Ovary (tissue), 9 donors: ENCODE measurements around the gene CHRM5. TPM values are rescaled to one million over a fixed set of nuclear protein-coding genes. Genes with fewer than 3 reads are reported as not detected.

Experiments used
- DNase-seq, 5 donors: peaks; one replicate each; pipeline ENCODE4 v3.0.0-alpha.2; 2019 to 2020
- H3K27ac ChIP-seq, 2 donors: fragments of 200-600 bp; one replicate each; pipeline versions ENCODE4 v1.5.1 to v1.8.0; 2019 to 2022
- H3K27me3 ChIP-seq: fragments of 200-600 bp; one replicate; pipeline ENCODE4 v1.8.0; 2022
- H3K36me3 ChIP-seq: fragments of 200-600 bp; sonication (generic); one replicate; pipeline ENCODE4 v1.5.1; 2019
- H3K4me1 ChIP-seq: one replicate; pipeline ENCODE4 v1.8.1; 2013; ENCODE audit warnings: mild to moderate bottlenecking, moderate library complexity; ENCODE audit not compliant: insufficient read depth
- H3K4me3 ChIP-seq: fragments of 200-600 bp; sonication (generic); one replicate; pipeline ENCODE4 v1.5.1; 2017
- H3K9me3 ChIP-seq, 2 donors: fragments of 200-600 bp in 1 of 2; sonication (generic) in 1 of 2; one replicate each; pipeline versions ENCODE4 v1.5.1 to v1.8.1; 2013 to 2019; ENCODE audit warnings: mild to moderate bottlenecking in 1 of 2, moderate library complexity in 1 of 2
- EP300 ChIP-seq: sonication (generic); formaldehyde crosslinking; IDR thresholded peaks from one replicate; pipeline ENCODE4 v1.6.1; 2017; ENCODE audit warnings: antibody characterized with exemption
- POLR2A ChIP-seq: fragments of 450-650 bp; IDR thresholded peaks from one replicate; pipeline ENCODE4 v1.6.1; 2017; ENCODE audit warnings: antibody characterized with exemption, mild to moderate bottlenecking, moderate library complexity
- WGBS, 3 donors: extraction: QIAGEN DNeasy Blood & Tissue Kit in 1 of 3; methylation state at CpG; one replicate each; pipeline versions ENCODE4 v1.1.5 to v1.1.7; 2013 to 2017; 5-methylcytosine and 5-hydroxymethylcytosine counted together
- intact Hi-C, 4 donors: fragments of 100-400 bp; cut with DNase I; formaldehyde crosslinking; loops; one replicate each; pipeline versions ENCODE4 v1.11.0 to v1.15.1; 2022 to 2023
- polyA plus RNA-seq, 2 donors: library from polyadenylated mRNA; stranded (reverse); fragments of 200-250 nt in 1 of 2; fragments of 350-450 nt in 1 of 2; fragmentation: Illumina TruSeq in 1 of 2; extraction: RNeasy Lipid Tissue Mini Kit (QIAGEN cat#74804) in 1 of 2; gene quantifications; one replicate each; pipeline ENCODE4 v1.2.3, GENCODE V29; 2013 to 2014
- total RNA-seq, 7 donors: library from RNA; depleted of rRNA in 2 of 7; stranded (reverse); fragments of >200 nt in 2 of 7; fragmentation: NEBNext Ultra II Directional in 3 of 7; extraction: Animal tissue kit (Norgen Biotek cat#: 25700) in 3 of 7; gene quantifications; one replicate each; pipeline versions ENCODE4 v1.1.0 to v1.2.4, GENCODE V29; 2016 to 2023
- TF ChIP-seq, protein P1 (sequence below), 3 donors: fragments of 450-650 bp in 2 of 3; fragments of 200-600 bp in 1 of 3; IDR thresholded peaks; one replicate each; pipeline versions ENCODE4 v1.5.1 to v1.8.0; 2016 to 2022; ENCODE audit warnings: antibody characterized with exemption in 3 of 3, mild to moderate bottlenecking in 1 of 3
- donor health status: DM: no; HTN: no; CAD: no; lungs with moderate emphysema.
- donor health status: DM: no; HTN: no; CAD: no.
- donor health status: Bipolar disorder and iron deficiency.
- donor health status: DM: yes; HTN: yes; CAD: no.
- donor health status: DM: no; HTN: no; CAD: no.
- donor health status: DM: yes; HTN: yes; CAD: no.

CHRM5 gene
- total and polyA plus RNA-seq, 9 donors: 0.08 TPM; not detected in 8

DNA sequence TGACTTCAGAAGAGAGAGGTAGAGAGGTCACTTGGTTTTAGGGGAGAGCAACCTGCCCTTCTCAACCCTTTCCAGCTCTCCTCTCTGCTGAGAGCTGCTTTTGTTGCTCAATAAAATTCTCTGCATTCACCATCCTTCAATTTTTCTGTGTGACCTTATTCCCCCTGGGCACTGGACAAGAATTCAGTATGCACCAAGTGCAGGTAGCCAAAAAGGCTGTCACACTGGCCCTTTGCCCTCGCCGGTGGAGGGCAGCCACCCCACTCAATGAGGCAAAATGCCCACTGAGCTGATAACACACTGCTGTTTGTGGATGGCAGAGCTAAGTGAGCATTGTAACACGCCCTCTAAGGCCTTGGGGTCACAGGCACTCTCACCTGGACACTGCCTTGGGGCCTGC lies 146.4 kb downstream of the CHRM5 start:
- H3K4me3 ChIP-seq: no peak overlapping the region
- TF ChIP-seq, protein P1, sequence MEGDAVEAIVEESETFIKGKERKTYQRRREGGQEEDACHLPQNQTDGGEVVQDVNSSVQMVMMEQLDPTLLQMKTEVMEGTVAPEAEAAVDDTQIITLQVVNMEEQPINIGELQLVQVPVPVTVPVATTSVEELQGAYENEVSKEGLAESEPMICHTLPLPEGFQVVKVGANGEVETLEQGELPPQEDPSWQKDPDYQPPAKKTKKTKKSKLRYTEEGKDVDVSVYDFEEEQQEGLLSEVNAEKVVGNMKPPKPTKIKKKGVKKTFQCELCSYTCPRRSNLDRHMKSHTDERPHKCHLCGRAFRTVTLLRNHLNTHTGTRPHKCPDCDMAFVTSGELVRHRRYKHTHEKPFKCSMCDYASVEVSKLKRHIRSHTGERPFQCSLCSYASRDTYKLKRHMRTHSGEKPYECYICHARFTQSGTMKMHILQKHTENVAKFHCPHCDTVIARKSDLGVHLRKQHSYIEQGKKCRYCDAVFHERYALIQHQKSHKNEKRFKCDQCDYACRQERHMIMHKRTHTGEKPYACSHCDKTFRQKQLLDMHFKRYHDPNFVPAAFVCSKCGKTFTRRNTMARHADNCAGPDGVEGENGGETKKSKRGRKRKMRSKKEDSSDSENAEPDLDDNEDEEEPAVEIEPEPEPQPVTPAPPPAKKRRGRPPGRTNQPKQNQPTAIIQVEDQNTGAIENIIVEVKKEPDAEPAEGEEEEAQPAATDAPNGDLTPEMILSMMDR (IDR thresholded peaks at IDR 0.05): no peak
- no peak for TF ChIP-seq POLR2A
- TF ChIP-seq EP300: no peak
- no peaks in the 10 kb centered on the region for H3K27me3 ChIP-seq
- WGBS, 3 donors: 75 to 79% (median 78%) methylated on average over 3 of the region's 3 CpGs
- DNase-seq: no peak
- H3K9me3 ChIP-seq: no peaks in the 10 kb centered on the region
- no peak overlapping the region for H3K27ac ChIP-seq
- no peaks in the 10 kb centered on the region for H3K36me3 ChIP-seq
- intact Hi-C loops: no loop called here
- H3K4me1 ChIP-seq: no peaks in the 10 kb centered on the region

DNA sequence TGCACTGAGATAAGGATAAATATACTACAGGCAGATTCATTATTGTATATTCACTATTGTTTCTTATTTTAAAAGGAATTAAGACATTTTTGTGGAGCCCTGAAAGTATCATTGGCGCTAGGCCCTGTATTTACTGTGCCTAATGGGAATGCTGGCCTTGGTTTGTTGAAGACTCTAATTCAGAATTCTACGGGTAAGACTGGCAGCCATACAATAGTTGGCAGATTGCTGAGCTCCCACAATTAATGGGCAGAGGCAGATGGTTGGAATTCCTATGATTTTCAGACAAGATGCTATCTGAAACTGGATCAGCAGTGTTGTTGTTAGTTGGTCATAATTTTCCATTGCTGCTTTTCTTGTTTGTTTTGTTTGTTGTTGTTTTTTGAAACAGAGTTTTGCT lies 148.3 kb downstream of the CHRM5 start:
- no peaks in the 10 kb centered on the region for H3K36me3 ChIP-seq
- H3K27ac ChIP-seq: no peak overlapping the region
- TF ChIP-seq, protein P1 (IDR thresholded peaks at IDR 0.05): no peak
- TF ChIP-seq POLR2A (no peak), EP300 (no peak)
- H3K27me3 ChIP-seq: no peaks in the 10 kb centered on the region
- DNase-seq: no peak
- no peaks in the 10 kb centered on the region for H3K9me3 ChIP-seq
- intact Hi-C loops: no loop called here
- no peak overlapping the region for H3K4me3 ChIP-seq
- no peaks in the 10 kb centered on the region for H3K4me1 ChIP-seq
- 51 to 73% (median 59%) methylated on average over 2 of the region's 2 CpGs for WGBS, 3 donors

Other genes starting within 250 kb of the CHRM5 start
- 10 to 100 TPM in 6 of 7 donors, 1 to 10 TPM in 1; 9.0 to 13.0 (median 11.5) TPM for gene AVEN, start 70.7 kb downstream of the CHRM5 start, total RNA-seq
- gene AVEN, start 70.7 kb downstream of the CHRM5 start, polyA plus RNA-seq: 10 to 100 TPM in 1 of 2 donors, 1 to 10 TPM in 1; 9.3 to 20.9 TPM
- 10 to 100 TPM; 27.4 to 57.4 (median 41.2) TPM for gene EMC7, start 133.4 kb downstream of the CHRM5 start, total RNA-seq
- gene EMC7, start 133.4 kb downstream of the CHRM5 start, polyA plus RNA-seq: 100 to 1,000 TPM in 1 of 2 donors, 10 to 100 TPM in 1; 63.6 to 118 TPM
- gene PGBD4, start 133.6 kb downstream of the CHRM5 start, total RNA-seq: 1 to 10 TPM in 4 of 7 donors, under 1 TPM in 3; 0.69 to 1.6 (median 1.1) TPM
- gene PGBD4, start 133.6 kb downstream of the CHRM5 start, polyA plus RNA-seq: 1 to 10 TPM in 1 of 2 donors, under 1 TPM in 1; 0.46 to 1.0 TPM
- gene KATNBL1, start 241.6 kb downstream of the CHRM5 start, total RNA-seq: 10 to 100 TPM; 23.7 to 52.2 (median 37.4) TPM
- gene KATNBL1, start 241.6 kb downstream of the CHRM5 start, polyA plus RNA-seq: 10 to 100 TPM; 12.9 to 27.1 TPM